Measurements from ENCODE around the gene TMEM97. TPM values are rescaled to one million over a fixed set of nuclear protein-coding genes. Genes with fewer than 3 reads are reported as not detected.
"Not testable (repeated sequence)": the region's sequence is repeated elsewhere in the genome, so short reads cannot be mapped to it uniquely, and the experiment has no call there.

Gene TMEM97
- total RNA-seq, 5 donors from 2014 or later (not counting 1 experiment from before 2014, with no cell fraction given), result 3.4 to 7.2 (median 5.1) TPM

GRCh38 chr17:28290703-28291102, 28.3 kb upstream of the TMEM97 start:
- CTCF ChIA-PET, result no interaction called here
- no CpG with 5 or more reads among the region's 2 CpGs for WGBS (ENCODE audit: insufficient coverage)

DNA sequence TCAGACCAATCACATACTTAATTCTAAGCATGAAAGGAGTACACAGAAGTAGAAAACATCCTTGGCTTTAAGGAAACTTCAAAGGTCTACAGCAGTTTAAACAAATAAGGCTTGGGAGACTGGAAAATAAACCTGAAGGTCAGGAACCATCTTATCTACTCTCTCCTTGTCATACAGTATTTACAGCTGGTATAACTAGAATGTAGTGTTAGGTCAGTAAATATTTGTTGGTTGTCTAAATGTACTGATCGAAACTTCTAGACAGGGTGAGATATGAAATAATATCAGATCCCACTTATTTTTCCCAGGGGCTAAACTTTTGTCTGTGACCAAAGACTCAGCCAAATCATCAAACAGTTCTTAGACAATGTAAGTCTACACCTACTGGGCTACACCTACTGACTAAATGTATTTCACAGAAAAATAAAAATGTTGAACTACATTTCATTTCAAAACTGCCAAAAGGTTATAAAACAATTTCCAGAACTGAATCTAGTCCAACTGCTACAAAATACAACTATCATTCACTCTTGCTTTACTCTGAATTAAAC, 27.1 kb upstream of the TMEM97 start:
- Mint-ChIP-seq H3K4me3 (no peak overlapping the region), H3K4me1 (no peaks in the 10 kb centered on the region), H3K27ac (no peak overlapping the region), H3K27me3 (peaks cover 12 to 21% of the 10 kb centered on the region in 2 donors), H3K36me3 (no peaks in the 10 kb centered on the region), H3K9me3 (no peaks in the 10 kb centered on the region)
- Histone ChIP-seq H3K4me3 (ENCODE audit: control insufficient read depth in 1 of 2, extremely low read depth in 1 of 2, low read length in 1 of 2) (no peak overlapping the region), H3K27me3 (replicated peaks in 1 of 2; ENCODE audit: control insufficient read depth in 2 of 2, extremely low read depth in 1 of 2, insufficient read depth in 2 of 2, low read length in 1 of 2) (peaks cover 0 to 11% of the 10 kb centered on the region in 2 experiments), H3K36me3 (ENCODE audit: control insufficient read depth in 2 of 2, extremely low read depth in 1 of 2, insufficient read depth in 1 of 2, low read length in 1 of 2) (no peaks in the 10 kb centered on the region), H3K27ac (ENCODE audit: low read length) (no peak overlapping the region), H3K9me3 (no peaks in the 10 kb centered on the region), H3K4me1 (ENCODE audit: control insufficient read depth in 1 of 2, extremely low read depth in 1 of 2, insufficient read depth in 2 of 2, low read length in 2 of 2) (no peaks in the 10 kb centered on the region)
- CTCF ChIA-PET, result no interaction called here
- WGBS (ENCODE audit: insufficient coverage), result no CpG with 5 or more reads among the region's 1 CpG
- DNase-seq, result no peak
- ATAC-seq (replicated peaks in 1 of 4), result no peak
- POLR2A ChIA-PET, result no interaction called here

More at GRCh38 chr17:28290703-28291102, 28.3 kb upstream of the TMEM97 start:
- POLR2A ChIA-PET, result no interaction called here
- no peak for ATAC-seq (replicated peaks in 1 of 4)
- Mint-ChIP-seq H3K4me1 (no peaks in the 10 kb centered on the region), H3K4me3 (no peak overlapping the region), H3K9me3 (no peaks in the 10 kb centered on the region), H3K27ac (no peak overlapping the region), H3K36me3 (no peaks in the 10 kb centered on the region), H3K27me3 (peaks cover 12 to 23% of the 10 kb centered on the region in 2 donors)
- H3K27me3 ChIP-seq (replicated peaks in 1 of 2; ENCODE audit: control insufficient read depth in 2 of 2, extremely low read depth in 1 of 2, insufficient read depth in 2 of 2, low read length in 1 of 2), result peaks cover 0 to 10% of the 10 kb centered on the region in 2 experiments
- no peaks in the 10 kb centered on the region for H3K4me1 ChIP-seq (ENCODE audit: control insufficient read depth in 1 of 2, extremely low read depth in 1 of 2, insufficient read depth in 2 of 2, low read length in 2 of 2)
- H3K4me3 ChIP-seq (ENCODE audit: control insufficient read depth in 1 of 2, extremely low read depth in 1 of 2, low read length in 1 of 2), result no peak overlapping the region
- no peak for DNase-seq
- H3K36me3 ChIP-seq (ENCODE audit: control insufficient read depth in 2 of 2, extremely low read depth in 1 of 2, insufficient read depth in 1 of 2, low read length in 1 of 2), result no peaks in the 10 kb centered on the region
- no peak overlapping the region for H3K27ac ChIP-seq (ENCODE audit: low read length)
- no peaks in the 10 kb centered on the region for H3K9me3 ChIP-seq

- WGBS (ENCODE audit: insufficient coverage), result 100% methylated on average over 1 of the region's 12 CpGs
- peaks cover 0 to 14% of the 10 kb centered on the region in 2 experiments for H3K27me3 ChIP-seq (replicated peaks in 1 of 2; ENCODE audit: control insufficient read depth in 2 of 2, extremely low read depth in 1 of 2, insufficient read depth in 2 of 2, low read length in 1 of 2)
- peaks cover 12 to 21% of the 10 kb centered on the region in 2 donors for H3K27me3 Mint-ChIP-seq
- H3K36me3 Mint-ChIP-seq; CTCF ChIA-PET; H3K4me3 ChIP-seq (ENCODE audit: control insufficient read depth in 1 of 2, extremely low read depth in 1 of 2, low read length in 1 of 2); H3K9me3 ChIP-seq; H3K27ac ChIP-seq (ENCODE audit: low read length); DNase-seq; H3K27ac Mint-ChIP-seq; H3K9me3 Mint-ChIP-seq; POLR2A ChIA-PET; ATAC-seq (replicated peaks in 1 of 4); H3K4me1 ChIP-seq (ENCODE audit: control insufficient read depth in 1 of 2, extremely low read depth in 1 of 2, insufficient read depth in 2 of 2, low read length in 2 of 2); H3K4me3 Mint-ChIP-seq; H3K4me1 Mint-ChIP-seq; H3K36me3 ChIP-seq (ENCODE audit: control insufficient read depth in 2 of 2, extremely low read depth in 1 of 2, insufficient read depth in 1 of 2, low read length in 1 of 2): not testable (repeated sequence)
These were observed 26.1 kb upstream of the TMEM97 start for GRCh38 chr17:28292878-28293277.

- Histone ChIP-seq H3K4me3 (ENCODE audit: control insufficient read depth in 1 of 2, extremely low read depth in 1 of 2, low read length in 1 of 2) (no peak overlapping the region), H3K4me1 (ENCODE audit: control insufficient read depth in 1 of 2, extremely low read depth in 1 of 2, insufficient read depth in 2 of 2, low read length in 2 of 2) (no peaks in the 10 kb centered on the region), H3K27ac (ENCODE audit: low read length) (no peak overlapping the region), H3K36me3 (ENCODE audit: control insufficient read depth in 2 of 2, extremely low read depth in 1 of 2, insufficient read depth in 1 of 2, low read length in 1 of 2) (no peaks in the 10 kb centered on the region), H3K27me3 (replicated peaks in 1 of 2; ENCODE audit: control insufficient read depth in 2 of 2, extremely low read depth in 1 of 2, insufficient read depth in 2 of 2, low read length in 1 of 2) (peaks cover 0 to 14% of the 10 kb centered on the region in 2 experiments), H3K9me3 (no peaks in the 10 kb centered on the region)
- DNase-seq (no peak), ATAC-seq (replicated peaks in 1 of 4) (no peak)
- H3K4me1 Mint-ChIP-seq, result no peaks in the 10 kb centered on the region
- WGBS (ENCODE audit: insufficient coverage), result no CpG with 5 or more reads among the region's 6 CpGs
- H3K27ac Mint-ChIP-seq, result no peak overlapping the region
- no peaks in the 10 kb centered on the region for H3K9me3 Mint-ChIP-seq
- no peaks in the 10 kb centered on the region for H3K36me3 Mint-ChIP-seq
- CTCF ChIA-PET, result interaction anchor here (0.6 to 1.0 kb wide), 2 partner anchors 9 to 10 kb away, joined by 3 to 4 read pairs; no protein-coding TSS in a partner anchor
- peaks cover 12 to 21% of the 10 kb centered on the region in 2 donors for H3K27me3 Mint-ChIP-seq
- no peak overlapping the region for H3K4me3 Mint-ChIP-seq
- POLR2A ChIA-PET, result interaction anchor here (0.6 kb wide), 2 partner anchors 42 to 210 kb away, joined by 3 read pairs; partner anchors contain the start of gene TNFAIP1 (in 1 of the 2)
These were observed 25.0 kb upstream of the TMEM97 start for GRCh38 chr17:28293994-28294393.

DNA sequence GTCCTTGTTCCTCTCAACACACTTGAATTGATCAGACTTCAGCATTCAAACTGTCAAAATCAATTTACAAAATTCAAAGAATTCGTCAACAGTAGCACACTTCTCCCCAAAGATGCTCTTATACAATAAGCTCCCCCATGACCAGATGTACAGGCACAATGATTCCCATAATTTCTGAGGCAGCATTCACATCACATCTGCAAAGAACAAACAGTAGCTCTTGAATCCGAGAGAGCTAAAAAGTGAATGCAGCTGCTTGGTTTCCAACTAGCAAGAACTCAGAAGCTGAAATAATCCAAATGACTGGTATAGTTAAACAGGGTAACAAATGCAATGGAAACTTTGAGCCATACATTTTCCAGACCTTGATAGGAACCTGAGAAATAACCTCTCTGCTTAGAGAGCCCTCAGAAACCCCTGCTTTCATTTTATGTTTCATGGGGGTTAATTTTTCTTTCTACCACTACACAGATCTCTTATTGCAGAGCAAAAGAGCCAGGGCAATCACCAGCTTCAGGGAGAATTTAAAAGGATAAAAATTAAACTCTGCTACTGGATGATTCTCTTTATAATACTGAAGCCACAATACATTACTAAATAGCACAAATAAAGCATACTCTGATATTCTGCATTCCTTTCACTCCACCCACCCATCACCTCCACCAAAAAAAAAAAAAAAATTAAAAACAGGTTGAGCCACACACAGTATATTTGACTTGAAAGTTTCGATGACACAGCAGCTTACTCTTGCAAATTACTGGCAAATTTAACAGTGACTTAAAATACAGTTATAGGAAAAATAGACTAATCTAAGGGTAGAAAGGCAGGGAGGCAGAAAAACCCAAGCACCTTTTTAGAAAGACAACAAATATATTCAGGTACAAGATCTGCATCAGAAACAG, 23.1 kb upstream of the TMEM97 start:
- no peaks in the 10 kb centered on the region for H3K36me3 ChIP-seq (ENCODE audit: control insufficient read depth in 2 of 2, extremely low read depth in 1 of 2, insufficient read depth in 1 of 2, low read length in 1 of 2)
- H3K27ac ChIP-seq (ENCODE audit: low read length), result no peak overlapping the region
- no peak overlapping the region for H3K4me3 ChIP-seq (ENCODE audit: control insufficient read depth in 1 of 2, extremely low read depth in 1 of 2, low read length in 1 of 2)
- Mint-ChIP-seq H3K4me3 (no peak overlapping the region), H3K9me3 (no peaks in the 10 kb centered on the region), H3K27ac (no peak overlapping the region), H3K27me3 (peaks cover 12 to 17% of the 10 kb centered on the region in 2 donors), H3K4me1 (no peaks in the 10 kb centered on the region), H3K36me3 (no peaks in the 10 kb centered on the region)
- peaks cover 0 to 11% of the 10 kb centered on the region in 2 experiments for H3K27me3 ChIP-seq (replicated peaks in 1 of 2; ENCODE audit: control insufficient read depth in 2 of 2, extremely low read depth in 1 of 2, insufficient read depth in 2 of 2, low read length in 1 of 2)
- no peak for ATAC-seq (replicated peaks in 1 of 4)
- DNase-seq, result no peak
- WGBS (ENCODE audit: insufficient coverage), result 56% methylated on average over 2 of the region's 3 CpGs
- no peaks in the 10 kb centered on the region for H3K9me3 ChIP-seq
- ChIA-PET POLR2A (no interaction called here), CTCF (no interaction called here)
- no peaks in the 10 kb centered on the region for H3K4me1 ChIP-seq (ENCODE audit: control insufficient read depth in 1 of 2, extremely low read depth in 1 of 2, insufficient read depth in 2 of 2, low read length in 2 of 2)

DNA sequence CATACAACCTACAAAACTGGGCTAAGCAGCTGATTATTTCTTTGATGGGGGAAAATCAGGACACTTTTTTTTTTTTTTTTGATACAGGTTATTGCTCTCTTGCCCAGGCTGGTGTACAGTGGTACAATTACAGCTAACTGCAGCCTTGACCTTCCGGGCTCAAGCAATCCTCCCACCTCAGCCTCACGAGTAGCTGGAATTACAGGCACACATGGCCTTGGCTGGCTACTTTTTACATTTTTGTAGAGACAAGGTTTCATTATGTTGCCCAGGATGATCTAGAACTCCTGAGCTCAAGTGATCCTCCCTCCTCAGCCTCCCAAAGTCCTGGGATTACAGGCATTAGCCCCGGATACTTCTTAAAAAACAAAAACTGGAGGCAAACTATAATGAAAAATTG, 20.6 kb upstream of the TMEM97 start:
- H3K36me3 Mint-ChIP-seq, result no peaks in the 10 kb centered on the region
- ChIA-PET POLR2A (no interaction called here), CTCF (no interaction called here)
- no peak overlapping the region for H3K4me3 Mint-ChIP-seq
- DNase-seq (no peak), ATAC-seq (replicated peaks in 1 of 4) (no peak)
- no peaks in the 10 kb centered on the region for H3K9me3 Mint-ChIP-seq
- Histone ChIP-seq H3K4me3 (ENCODE audit: control insufficient read depth in 1 of 2, extremely low read depth in 1 of 2, low read length in 1 of 2) (no peak overlapping the region), H3K36me3 (ENCODE audit: control insufficient read depth in 2 of 2, extremely low read depth in 1 of 2, insufficient read depth in 1 of 2, low read length in 1 of 2) (no peaks in the 10 kb centered on the region), H3K4me1 (ENCODE audit: control insufficient read depth in 1 of 2, extremely low read depth in 1 of 2, insufficient read depth in 2 of 2, low read length in 2 of 2) (no peaks in the 10 kb centered on the region), H3K27ac (ENCODE audit: low read length) (no peak overlapping the region), H3K9me3 (no peaks in the 10 kb centered on the region), H3K27me3 (replicated peaks in 1 of 2; ENCODE audit: control insufficient read depth in 2 of 2, extremely low read depth in 1 of 2, insufficient read depth in 2 of 2, low read length in 1 of 2) (peaks cover 0 to 10% of the 10 kb centered on the region in 2 experiments)
- WGBS (ENCODE audit: insufficient coverage), result 100% methylated on average over 1 of the region's 3 CpGs
- H3K27ac Mint-ChIP-seq, result no peak overlapping the region
- peaks cover 7 to 9% of the 10 kb centered on the region in 2 donors for H3K27me3 Mint-ChIP-seq
- no peaks in the 10 kb centered on the region for H3K4me1 Mint-ChIP-seq

Measured in T-cell (primary cell).